ENCODE data around the gene PDZD2. TPM values are rescaled to one million over a fixed set of nuclear protein-coding genes. Genes with fewer than 3 reads are reported as not detected.

PDZD2 gene
- total and polyA plus RNA-seq, 9 donors = 4.6 to 12.6 (median 7.9) TPM

DNA sequence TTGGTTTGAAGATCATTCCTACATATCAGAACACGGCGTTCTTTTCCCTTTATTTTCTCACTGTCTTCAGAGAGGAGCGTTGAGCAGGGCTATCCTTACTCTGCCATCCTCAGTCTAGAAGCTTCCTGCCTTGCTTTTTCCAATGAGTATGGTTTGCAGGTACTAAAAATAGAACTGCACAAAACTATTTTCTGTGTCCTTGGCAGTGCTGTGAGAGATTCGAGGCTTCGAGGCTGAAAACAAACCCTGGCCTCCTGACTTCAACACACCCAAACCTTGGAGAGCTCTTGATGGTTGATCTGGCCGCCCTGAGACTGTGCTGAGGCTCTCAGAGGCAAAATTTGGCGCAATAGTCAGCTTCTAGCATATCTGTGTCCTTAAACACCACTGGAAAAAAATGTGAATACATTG lies 456.3 kb downstream of the PDZD2 start:
- WGBS (ENCODE audit: insufficient coverage) = no CpG with 5 or more reads among the region's 7 CpGs

DNA sequence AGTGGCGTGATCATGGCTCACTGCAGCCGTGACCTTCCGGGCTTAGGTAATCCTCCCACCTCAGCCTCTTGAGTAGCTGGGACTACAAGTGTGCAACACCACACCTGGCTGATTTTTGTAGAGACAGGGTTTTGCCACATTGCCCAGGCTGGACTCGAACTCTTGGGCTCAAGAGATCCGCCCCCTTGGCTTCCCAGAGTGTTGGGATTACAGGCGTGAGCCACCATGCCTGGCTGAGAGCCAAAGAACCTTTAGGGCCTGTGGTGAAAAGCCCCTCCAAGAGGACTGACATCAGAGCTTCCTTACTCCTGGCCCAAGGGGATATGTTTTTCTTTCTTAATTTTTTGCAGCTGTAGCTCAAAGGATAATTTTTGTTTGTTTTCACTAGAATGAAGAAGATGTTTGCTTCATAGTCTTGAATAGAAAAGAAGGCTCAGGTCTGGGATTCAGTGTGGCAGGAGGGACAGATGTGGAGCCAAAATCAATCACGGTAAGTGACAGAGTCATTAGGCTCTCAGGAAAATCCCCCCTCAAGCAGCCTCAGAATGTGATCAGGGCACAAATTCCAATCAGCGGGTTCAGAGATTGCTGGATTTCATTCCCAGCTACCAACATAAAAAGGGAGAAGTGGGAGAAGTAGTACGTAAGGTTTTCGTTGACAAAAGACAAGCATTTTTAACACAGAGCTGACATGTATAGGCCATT lies 458.1 kb downstream of the PDZD2 start:
- WGBS (ENCODE audit: insufficient coverage) = 95% methylated on average over 3 of the region's 10 CpGs
- H3K9me3 ChIP-seq (replicated peaks; ENCODE audit: control insufficient read depth, low read depth, low read length) = no peaks in the 10 kb centered on the region
- no peak for DNase-seq
- H3K27me3 ChIP-seq (ENCODE audit: control insufficient read depth, insufficient read depth, low read length) = no peaks in the 10 kb centered on the region
- peaks cover 19% of the 10 kb centered on the region for H3K4me1 ChIP-seq (ENCODE audit: control insufficient read depth, insufficient read depth, low read length)
- peaks cover 38% of the 10 kb centered on the region for H3K36me3 ChIP-seq (ENCODE audit: control insufficient read depth, insufficient read depth, low read length)
- H3K27ac ChIP-seq (ENCODE audit: low read length) = no peak overlapping the region
- H3K4me3 ChIP-seq (ENCODE audit: low read length) = no peak overlapping the region

More for the DNA sequence above, 456.3 kb downstream of the PDZD2 start:
- Histone ChIP-seq H3K4me1 (ENCODE audit: control insufficient read depth, insufficient read depth, low read length) (peaks cover 19% of the 10 kb centered on the region), H3K27ac (ENCODE audit: low read length) (peak overlapping the region; percentile 31), H3K36me3 (ENCODE audit: control insufficient read depth, insufficient read depth, low read length) (peaks cover 31% of the 10 kb centered on the region), H3K9me3 (replicated peaks; ENCODE audit: control insufficient read depth, low read depth, low read length) (no peaks in the 10 kb centered on the region), H3K27me3 (ENCODE audit: control insufficient read depth, insufficient read depth, low read length) (no peaks in the 10 kb centered on the region), H3K4me3 (ENCODE audit: low read length) (no peak overlapping the region)
- DNase-seq = peak; percentile 83

DNA sequence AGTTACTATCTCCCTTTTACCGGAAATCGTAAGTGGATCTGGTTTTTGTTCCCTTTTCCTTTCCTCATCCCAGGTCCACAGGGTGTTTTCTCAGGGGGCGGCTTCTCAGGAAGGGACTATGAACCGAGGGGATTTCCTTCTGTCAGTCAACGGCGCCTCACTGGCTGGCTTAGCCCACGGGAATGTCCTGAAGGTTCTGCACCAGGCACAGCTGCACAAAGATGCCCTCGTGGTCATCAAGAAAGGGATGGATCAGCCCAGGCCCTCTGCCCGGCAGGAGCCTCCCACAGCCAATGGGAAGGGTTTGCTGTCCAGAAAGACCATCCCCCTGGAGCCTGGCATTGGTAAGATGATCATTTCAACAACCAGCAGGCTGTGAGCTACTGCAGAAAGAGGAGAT lies 459.4 kb downstream of the PDZD2 start:
- H3K27ac ChIP-seq (ENCODE audit: low read length) = peak overlapping the region; percentile 74
- H3K36me3 ChIP-seq (ENCODE audit: control insufficient read depth, insufficient read depth, low read length) = peaks cover 47% of the 10 kb centered on the region
- 51% methylated on average over 8 of the region's 9 CpGs for WGBS (ENCODE audit: insufficient coverage)
- H3K4me1 ChIP-seq (ENCODE audit: control insufficient read depth, insufficient read depth, low read length) = peaks cover 15% of the 10 kb centered on the region
- H3K4me3 ChIP-seq (ENCODE audit: low read length) = no peak overlapping the region
- DNase-seq = no peak
- no peaks in the 10 kb centered on the region for H3K27me3 ChIP-seq (ENCODE audit: control insufficient read depth, insufficient read depth, low read length)
- no peaks in the 10 kb centered on the region for H3K9me3 ChIP-seq (replicated peaks; ENCODE audit: control insufficient read depth, low read depth, low read length)

DNA sequence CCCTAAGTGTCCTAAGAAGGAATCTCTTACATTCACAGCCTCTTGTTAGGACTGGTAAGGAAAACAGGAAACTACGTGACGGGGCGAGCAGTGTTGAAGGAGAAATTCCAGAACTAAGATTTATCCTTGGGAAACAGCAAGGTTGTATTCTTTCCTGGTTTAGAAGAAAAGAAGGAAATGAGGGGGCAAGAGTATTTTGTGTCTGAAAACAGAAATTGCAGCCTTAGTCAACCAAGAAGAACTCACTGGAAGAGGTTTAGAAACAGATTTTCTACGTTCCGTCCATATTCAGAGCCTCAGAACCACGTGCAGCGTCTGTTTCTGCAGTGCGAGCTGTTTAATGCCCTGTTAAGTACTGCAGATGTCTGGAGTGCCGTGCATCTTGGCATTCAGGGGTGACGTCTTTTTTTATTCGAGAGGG lies 460.0 kb downstream of the PDZD2 start:
- Histone ChIP-seq H3K36me3 (ENCODE audit: control insufficient read depth, insufficient read depth, low read length) (peaks cover 53% of the 10 kb centered on the region), H3K27ac (ENCODE audit: low read length) (peak overlapping the region; percentile 74)

DNA sequence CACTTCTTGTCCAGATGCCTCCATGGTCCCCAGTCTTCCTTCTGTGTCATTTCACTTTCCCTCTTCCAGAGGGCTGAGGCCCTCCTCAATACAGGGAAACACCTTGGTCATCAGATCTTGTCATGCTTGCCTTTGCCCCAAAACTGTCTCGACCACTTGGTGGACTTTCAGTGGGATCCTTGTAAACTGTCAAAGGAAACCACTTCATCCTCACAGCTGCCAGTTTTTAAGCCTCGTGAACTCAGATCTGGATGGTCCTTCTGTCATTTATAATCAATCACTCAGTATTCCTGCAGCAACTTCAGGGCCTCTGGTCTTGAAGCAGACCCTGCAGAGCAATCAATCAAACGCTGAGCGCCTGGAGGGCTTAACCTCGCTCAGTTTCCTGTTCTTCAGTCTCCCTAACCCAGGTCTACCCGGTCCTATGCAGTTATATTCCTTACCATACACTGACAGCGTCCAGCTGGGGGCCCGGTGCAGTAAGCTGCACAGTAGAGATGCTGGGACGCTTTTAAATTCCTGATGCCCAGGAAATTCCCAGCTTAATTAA lies 460.6 kb downstream of the PDZD2 start:
- peaks cover 15% of the 10 kb centered on the region for H3K4me1 ChIP-seq (ENCODE audit: control insufficient read depth, insufficient read depth, low read length)
- H3K36me3 ChIP-seq (ENCODE audit: control insufficient read depth, insufficient read depth, low read length) = peaks cover 54% of the 10 kb centered on the region
- H3K4me3 ChIP-seq (ENCODE audit: low read length) = no peak overlapping the region
- no peaks in the 10 kb centered on the region for H3K9me3 ChIP-seq (replicated peaks; ENCODE audit: control insufficient read depth, low read depth, low read length)
- WGBS (ENCODE audit: insufficient coverage) = 52% methylated on average over 9 of the region's 9 CpGs
- H3K27ac ChIP-seq (ENCODE audit: low read length) = peak overlapping the region; percentile 74
- no peak for DNase-seq
- H3K27me3 ChIP-seq (ENCODE audit: control insufficient read depth, insufficient read depth, low read length) = no peaks in the 10 kb centered on the region

More for the DNA sequence above, 460.0 kb downstream of the PDZD2 start:
- DNase-seq = no peak
- Histone ChIP-seq H3K4me3 (ENCODE audit: low read length) (no peak overlapping the region), H3K4me1 (ENCODE audit: control insufficient read depth, insufficient read depth, low read length) (peaks cover 15% of the 10 kb centered on the region), H3K27me3 (ENCODE audit: control insufficient read depth, insufficient read depth, low read length) (no peaks in the 10 kb centered on the region), H3K9me3 (replicated peaks; ENCODE audit: control insufficient read depth, low read depth, low read length) (no peaks in the 10 kb centered on the region)
- WGBS (ENCODE audit: insufficient coverage) = 87% methylated on average over 7 of the region's 11 CpGs

DNA sequence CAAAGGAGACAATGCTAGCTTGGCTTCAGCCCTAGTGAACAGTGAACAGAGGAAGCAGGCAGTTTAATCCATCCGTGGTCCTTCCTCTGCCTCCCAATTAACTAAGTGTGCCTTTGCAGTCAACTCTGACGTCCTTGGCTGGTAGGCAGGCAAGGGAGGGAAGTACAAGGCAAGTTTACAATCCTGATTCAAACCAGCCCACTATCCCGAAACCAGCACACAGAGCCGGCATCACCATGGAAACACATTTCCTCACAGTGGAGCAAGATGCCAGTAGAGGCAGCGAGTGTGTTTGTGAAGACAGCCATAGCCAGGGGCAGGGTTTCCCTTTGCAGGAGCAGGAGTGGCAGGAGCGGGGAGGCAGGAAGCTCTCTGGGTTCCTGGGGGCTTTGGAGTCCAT lies 461.3 kb downstream of the PDZD2 start:
- DNase-seq = peak; percentile 35
- H3K4me3 ChIP-seq (ENCODE audit: low read length) = no peak overlapping the region
- peaks cover 55% of the 10 kb centered on the region for H3K36me3 ChIP-seq (ENCODE audit: control insufficient read depth, insufficient read depth, low read length)
- WGBS (ENCODE audit: insufficient coverage) = 78% methylated on average over 2 of the region's 6 CpGs
- peak overlapping the region; percentile 74 for H3K27ac ChIP-seq (ENCODE audit: low read length)
- peaks cover 13% of the 10 kb centered on the region for H3K4me1 ChIP-seq (ENCODE audit: control insufficient read depth, insufficient read depth, low read length)
- no peaks in the 10 kb centered on the region for H3K9me3 ChIP-seq (replicated peaks; ENCODE audit: control insufficient read depth, low read depth, low read length)
- H3K27me3 ChIP-seq (ENCODE audit: control insufficient read depth, insufficient read depth, low read length) = no peaks in the 10 kb centered on the region

DNA sequence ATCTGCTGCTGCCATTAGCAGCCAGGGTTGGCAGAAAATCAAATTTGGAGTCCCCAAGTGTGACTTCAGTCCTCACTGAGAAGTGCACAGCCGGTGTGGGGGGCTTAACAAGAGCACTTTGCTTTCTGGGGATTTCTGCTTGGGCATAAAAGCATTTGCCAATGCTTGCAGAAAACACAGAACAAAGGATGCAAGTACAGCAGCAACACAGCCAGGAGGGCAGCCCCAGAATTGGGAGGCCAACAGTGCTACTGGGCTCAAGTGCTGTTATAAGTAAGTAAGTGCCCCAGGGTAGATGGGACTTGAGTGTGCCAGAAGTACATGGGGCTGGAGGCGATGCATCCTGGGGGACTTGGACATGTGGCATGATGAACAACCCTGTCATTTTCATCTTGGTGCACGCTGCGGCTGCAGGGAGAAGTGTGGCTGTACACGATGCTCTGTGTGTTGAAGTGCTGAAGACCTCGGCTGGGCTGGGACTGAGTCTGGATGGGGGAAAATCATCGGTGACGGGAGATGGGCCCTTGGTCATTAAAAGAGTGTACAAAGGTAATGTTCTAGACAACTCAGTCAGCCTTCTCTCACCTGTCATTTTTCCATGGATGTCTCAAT lies 461.9 kb downstream of the PDZD2 start:
- no peaks in the 10 kb centered on the region for H3K27me3 ChIP-seq (ENCODE audit: control insufficient read depth, insufficient read depth, low read length)
- no peaks in the 10 kb centered on the region for H3K9me3 ChIP-seq (replicated peaks; ENCODE audit: control insufficient read depth, low read depth, low read length)
- peaks cover 10% of the 10 kb centered on the region for H3K4me1 ChIP-seq (ENCODE audit: control insufficient read depth, insufficient read depth, low read length)
- H3K36me3 ChIP-seq (ENCODE audit: control insufficient read depth, insufficient read depth, low read length) = peaks cover 56% of the 10 kb centered on the region
- no peak overlapping the region for H3K4me3 ChIP-seq (ENCODE audit: low read length)
- no peak for DNase-seq
- WGBS (ENCODE audit: insufficient coverage) = 81% methylated on average over 5 of the region's 8 CpGs
- no peak overlapping the region for H3K27ac ChIP-seq (ENCODE audit: low read length)

DNA sequence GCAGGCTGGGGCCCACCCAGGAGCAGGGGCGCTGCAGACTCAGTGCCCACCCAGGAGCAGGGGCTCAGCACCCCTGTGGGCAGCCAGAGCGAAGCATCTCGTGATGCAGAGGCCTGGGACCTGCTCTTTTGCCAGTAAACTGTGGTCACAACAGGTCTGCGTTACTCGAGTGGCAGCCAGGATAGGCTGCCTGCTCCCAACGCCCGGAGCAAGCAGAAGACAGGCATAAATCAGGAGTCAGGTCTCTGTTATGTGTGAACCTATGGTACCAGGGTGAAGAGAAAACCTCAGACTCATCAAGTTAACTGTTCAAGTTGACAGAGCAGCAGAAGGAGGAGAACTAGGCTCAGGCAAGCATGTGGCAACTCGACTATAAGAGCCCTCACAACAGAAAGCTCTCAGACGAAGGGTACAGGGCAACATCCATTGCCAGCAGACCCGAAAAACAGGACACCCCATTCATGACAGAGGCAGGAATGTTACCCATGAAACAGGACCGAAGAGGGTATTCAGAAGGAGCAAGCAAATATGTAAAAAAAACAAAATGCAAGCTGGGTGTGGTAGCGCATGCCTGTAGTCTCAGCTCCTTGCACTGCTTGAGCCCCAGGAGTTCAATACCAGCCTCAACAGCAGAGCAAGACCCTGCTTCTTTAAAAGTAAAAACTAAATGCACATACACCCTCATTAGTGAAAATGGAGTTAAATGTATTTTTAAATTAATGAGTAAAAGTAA lies 463.5 kb downstream of the PDZD2 start:
- 63% methylated on average over 8 of the region's 12 CpGs for WGBS (ENCODE audit: insufficient coverage)
- no peaks in the 10 kb centered on the region for H3K9me3 ChIP-seq (replicated peaks; ENCODE audit: control insufficient read depth, low read depth, low read length)
- H3K4me3 ChIP-seq (ENCODE audit: low read length) = no peak overlapping the region
- no peaks in the 10 kb centered on the region for H3K27me3 ChIP-seq (ENCODE audit: control insufficient read depth, insufficient read depth, low read length)
- H3K27ac ChIP-seq (ENCODE audit: low read length) = no peak overlapping the region
- H3K36me3 ChIP-seq (ENCODE audit: control insufficient read depth, insufficient read depth, low read length) = peaks cover 63% of the 10 kb centered on the region
- peaks cover 10% of the 10 kb centered on the region for H3K4me1 ChIP-seq (ENCODE audit: control insufficient read depth, insufficient read depth, low read length)
- DNase-seq = no peak

DNA sequence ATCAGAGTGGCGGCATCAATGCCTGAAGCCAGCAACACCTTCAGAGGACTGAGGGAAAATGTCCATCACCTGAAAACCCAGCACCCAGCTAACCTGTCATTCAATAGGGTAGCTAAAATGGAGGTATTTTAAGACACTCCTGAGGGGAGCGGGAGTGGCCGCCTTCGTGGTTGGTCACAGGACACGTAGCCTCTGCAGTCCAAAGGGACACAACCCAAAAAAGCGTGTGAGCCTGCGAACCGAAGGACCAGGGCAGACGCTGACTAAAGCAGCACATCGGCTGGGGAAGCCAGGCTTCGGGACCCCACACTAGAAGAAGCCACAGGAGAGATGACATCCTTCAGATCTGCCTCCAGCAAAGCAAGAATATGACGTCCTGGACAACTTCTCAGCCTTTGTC lies 464.6 kb downstream of the PDZD2 start:
- DNase-seq = no peak
- 88% methylated on average over 9 of the region's 12 CpGs for WGBS (ENCODE audit: insufficient coverage)
- Histone ChIP-seq H3K4me1 (ENCODE audit: control insufficient read depth, insufficient read depth, low read length) (peaks cover 6% of the 10 kb centered on the region), H3K36me3 (ENCODE audit: control insufficient read depth, insufficient read depth, low read length) (peaks cover 67% of the 10 kb centered on the region), H3K4me3 (ENCODE audit: low read length) (no peak overlapping the region), H3K27ac (ENCODE audit: low read length) (no peak overlapping the region), H3K9me3 (replicated peaks; ENCODE audit: control insufficient read depth, low read depth, low read length) (no peaks in the 10 kb centered on the region), H3K27me3 (ENCODE audit: control insufficient read depth, insufficient read depth, low read length) (no peaks in the 10 kb centered on the region)

DNA sequence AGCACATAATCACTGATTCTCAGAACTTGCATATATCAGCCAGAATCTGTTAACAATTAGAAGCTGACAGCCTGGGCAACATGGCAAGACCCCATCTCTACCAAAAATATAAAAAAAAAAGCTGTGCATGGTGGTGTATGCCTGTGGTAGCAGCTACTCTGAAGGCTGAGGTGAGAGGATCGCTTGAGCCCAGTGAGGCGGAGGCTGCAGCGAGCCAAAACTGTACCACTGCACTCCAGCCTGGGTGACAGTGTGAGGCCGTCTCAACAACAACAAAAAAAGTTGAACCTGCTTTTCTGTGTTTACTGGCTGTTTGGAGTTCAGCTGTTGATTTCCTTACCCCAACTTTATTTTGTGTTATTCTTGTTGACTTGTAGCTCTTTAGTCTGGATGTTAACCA lies 468.4 kb downstream of the PDZD2 start:
- DNase-seq = no peak
- H3K36me3 ChIP-seq (ENCODE audit: control insufficient read depth, insufficient read depth, low read length) = peaks cover 62% of the 10 kb centered on the region
- WGBS (ENCODE audit: insufficient coverage) = 100% methylated on average over 3 of the region's 4 CpGs
- no peaks in the 10 kb centered on the region for H3K9me3 ChIP-seq (replicated peaks; ENCODE audit: control insufficient read depth, low read depth, low read length)
- H3K4me1 ChIP-seq (ENCODE audit: control insufficient read depth, insufficient read depth, low read length) = no peaks in the 10 kb centered on the region
- H3K27ac ChIP-seq (ENCODE audit: low read length) = no peak overlapping the region
- no peak overlapping the region for H3K4me3 ChIP-seq (ENCODE audit: low read length)
- H3K27me3 ChIP-seq (ENCODE audit: control insufficient read depth, insufficient read depth, low read length) = no peaks in the 10 kb centered on the region
